ENCODE measurements around the gene WNT2B.

DNA sequence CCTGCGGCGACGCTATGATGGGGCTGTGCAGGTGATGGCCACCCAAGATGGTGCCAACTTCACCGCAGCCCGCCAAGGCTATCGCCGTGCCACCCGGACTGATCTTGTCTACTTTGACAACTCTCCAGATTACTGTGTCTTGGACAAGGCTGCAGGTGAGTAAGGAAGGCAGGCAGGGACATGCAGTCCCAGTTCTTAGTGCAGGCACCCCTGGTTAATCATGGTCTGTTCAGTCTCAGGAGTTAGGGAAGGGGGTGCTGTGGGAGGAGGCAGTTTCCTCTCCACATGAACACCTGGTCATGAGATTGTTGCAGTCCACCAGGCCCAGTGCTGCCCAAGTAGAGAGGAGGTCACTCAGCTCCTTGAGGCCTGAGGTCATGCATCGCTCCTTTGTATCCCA lies 8.5 kb downstream of the WNT2B start:
- TF ChIP-seq POLR2AphosphoS5 (IDR thresholded peaks at IDR 0.05; ENCODE audit: borderline replicate concordance, low read depth, low read length) (no peak), EZH2 (IDR thresholded peaks at IDR 0.05) (no peak), FOXP2 (optimal IDR thresholded peaks at IDR 0.05; ENCODE audit: control extremely low read depth, extremely low read length, insufficient read depth) (no peak)

Measured in SK-N-MC (cell line).